Measurements from ENCODE around the gene CD200R1. TPM values are rescaled to one million over a fixed set of nuclear protein-coding genes. Genes with fewer than 3 reads are reported as not detected.

Gene CD200R1
- total RNA-seq, 2 donors from 2014 or later = 0.37 to 0.83 TPM

GRCh38 chr3:112980080-112980479 is 5.2 kb upstream of the CD200R1 start:
- H3K9me3 ChIP-seq = no peaks in the 10 kb centered on the region
- H3K4me1 ChIP-seq = no peaks in the 10 kb centered on the region
- no peaks in the 10 kb centered on the region for H3K27me3 ChIP-seq
- H3K27ac ChIP-seq = no peak overlapping the region
- no peak overlapping the region for H3K4me3 ChIP-seq
- TF ChIP-seq, protein P1, sequence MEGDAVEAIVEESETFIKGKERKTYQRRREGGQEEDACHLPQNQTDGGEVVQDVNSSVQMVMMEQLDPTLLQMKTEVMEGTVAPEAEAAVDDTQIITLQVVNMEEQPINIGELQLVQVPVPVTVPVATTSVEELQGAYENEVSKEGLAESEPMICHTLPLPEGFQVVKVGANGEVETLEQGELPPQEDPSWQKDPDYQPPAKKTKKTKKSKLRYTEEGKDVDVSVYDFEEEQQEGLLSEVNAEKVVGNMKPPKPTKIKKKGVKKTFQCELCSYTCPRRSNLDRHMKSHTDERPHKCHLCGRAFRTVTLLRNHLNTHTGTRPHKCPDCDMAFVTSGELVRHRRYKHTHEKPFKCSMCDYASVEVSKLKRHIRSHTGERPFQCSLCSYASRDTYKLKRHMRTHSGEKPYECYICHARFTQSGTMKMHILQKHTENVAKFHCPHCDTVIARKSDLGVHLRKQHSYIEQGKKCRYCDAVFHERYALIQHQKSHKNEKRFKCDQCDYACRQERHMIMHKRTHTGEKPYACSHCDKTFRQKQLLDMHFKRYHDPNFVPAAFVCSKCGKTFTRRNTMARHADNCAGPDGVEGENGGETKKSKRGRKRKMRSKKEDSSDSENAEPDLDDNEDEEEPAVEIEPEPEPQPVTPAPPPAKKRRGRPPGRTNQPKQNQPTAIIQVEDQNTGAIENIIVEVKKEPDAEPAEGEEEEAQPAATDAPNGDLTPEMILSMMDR (IDR thresholded peaks at IDR 0.05) = no peak
- no peak for DNase-seq (ENCODE audit: low spot score)
- H3K36me3 ChIP-seq = no peaks in the 10 kb centered on the region

GRCh38 chr3:112979244-112979832 is 4.4 kb upstream of the CD200R1 start:
- TF ChIP-seq, protein P1 (IDR thresholded peaks at IDR 0.05) = peak; percentile 69 to 83
- Histone ChIP-seq H3K9me3 (no peaks in the 10 kb centered on the region), H3K27me3 (no peaks in the 10 kb centered on the region), H3K4me1 (no peaks in the 10 kb centered on the region), H3K27ac (no peak overlapping the region), H3K4me3 (no peak overlapping the region), H3K36me3 (no peaks in the 10 kb centered on the region)
- no peak for DNase-seq (ENCODE audit: low spot score)

GRCh38 chr3:112976953-112977352 is 2.0 kb upstream of the CD200R1 start:
- DNase-seq (ENCODE audit: low spot score) = no peak
- H3K36me3 ChIP-seq = no peaks in the 10 kb centered on the region
- no peaks in the 10 kb centered on the region for H3K27me3 ChIP-seq
- no peaks in the 10 kb centered on the region for H3K9me3 ChIP-seq
- H3K27ac ChIP-seq = no peak overlapping the region
- TF ChIP-seq, protein P1 (IDR thresholded peaks at IDR 0.05) = no peak
- H3K4me3 ChIP-seq = no peak overlapping the region
- no peaks in the 10 kb centered on the region for H3K4me1 ChIP-seq

DNA sequence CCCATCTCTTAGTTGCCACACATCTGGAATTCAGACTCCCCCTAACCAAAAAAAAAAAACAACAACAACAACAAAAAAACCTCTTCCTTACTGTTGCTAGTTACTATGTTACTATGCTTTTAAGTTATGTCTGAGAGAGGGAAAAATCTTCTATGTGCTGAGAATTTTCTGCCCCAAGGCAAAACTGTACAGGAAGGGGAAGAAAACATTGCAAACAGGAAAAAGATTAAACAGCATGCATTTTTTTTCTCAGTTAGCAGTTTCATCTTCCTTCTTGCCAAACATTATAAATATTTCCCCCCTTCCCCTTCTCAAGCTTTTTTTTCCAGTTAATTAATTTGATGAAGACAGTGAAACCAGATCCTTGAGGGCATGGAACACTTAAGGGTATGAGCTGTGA is 1.1 kb upstream of the CD200R1 start:
- Histone ChIP-seq H3K9me3 (no peaks in the 10 kb centered on the region), H3K4me1 (no peaks in the 10 kb centered on the region), H3K27ac (no peak overlapping the region), H3K27me3 (no peaks in the 10 kb centered on the region), H3K4me3 (no peak overlapping the region), H3K36me3 (no peaks in the 10 kb centered on the region)
- DNase-seq (ENCODE audit: low spot score) = no peak
- TF ChIP-seq, protein P1 (IDR thresholded peaks at IDR 0.05) = no peak

- Histone ChIP-seq H3K4me1 (no peaks in the 10 kb centered on the region), H3K27me3 (no peaks in the 10 kb centered on the region), H3K27ac (no peak overlapping the region), H3K9me3 (no peaks in the 10 kb centered on the region), H3K4me3 (no peak overlapping the region), H3K36me3 (no peaks in the 10 kb centered on the region)
- TF ChIP-seq, protein P1 (IDR thresholded peaks at IDR 0.05) = no peak
- no peak for DNase-seq (ENCODE audit: low spot score)
These were observed 755 bp downstream of the CD200R1 start for GRCh38 chr3:112974178-112974517.

All from right atrium auricular region (tissue), 2 donors.